Right lung (tissue), 10 donors: ENCODE data around the gene KLHDC7A. TPM values are rescaled to one million over a fixed set of nuclear protein-coding genes. Genes with fewer than 3 reads are reported as not detected.
"Not testable (repeated sequence)": the region's sequence is repeated elsewhere in the genome, so short reads cannot be mapped to it uniquely, and the experiment has no call there.

Experiments used
- DNase-seq, 2 donors: peaks; one replicate each; pipeline ENCODE4 v3.0.0-alpha.2; 2013
- long read RNA-seq, 8 donors: transcript quantifications; one replicate each; lab custom pipeline, GENCODE V29; 2026
- polyA plus RNA-seq, 5 donors: library from polyadenylated mRNA; unstranded; fragments of 120-200 nt; gene quantifications; one replicate each; pipeline versions ENCODE4 v1.2.1 to v1.2.3, GENCODE V29; 2013; ENCODE audit warnings: inconsistent platforms in 1 of 5, low replicate concordance in 1 of 5; ENCODE audit not compliant: insufficient read length in 5 of 5, insufficient read depth in 1 of 5

Gene KLHDC7A
- 1 to 10 TPM in 2 of 5 donors, under 1 TPM in 3; 0.30 to 1.4 (median 0.93) TPM for polyA plus RNA-seq
- long read RNA-seq, donor 1, full-length matches to known transcripts = 1 of 1 reads
- long read RNA-seq, donor 1, partial matches to known transcripts = 0 of 1 reads
- long read RNA-seq, donor 1, other reads (novel, unspliced or antisense) = 0 of 1 reads
- long read RNA-seq, donor 2, full-length matches to known transcripts = 1 of 1 reads
- long read RNA-seq, donor 2, partial matches to known transcripts = 0 of 1 reads
- long read RNA-seq, donor 2, other reads (novel, unspliced or antisense) = 0 of 1 reads
- long read RNA-seq, donor 3, full-length matches to known transcripts = 5 of 5 reads
- long read RNA-seq, donor 3, partial matches to known transcripts = 0 of 5 reads
- long read RNA-seq, donor 3, other reads (novel, unspliced or antisense) = 0 of 5 reads
- long read RNA-seq, donor 4, full-length matches to known transcripts = 1 of 1 reads
- long read RNA-seq, donor 4, partial matches to known transcripts = 0 of 1 reads
- long read RNA-seq, donor 4, other reads (novel, unspliced or antisense) = 0 of 1 reads
- long read RNA-seq, donor 5, full-length matches to known transcripts = 2 of 2 reads
- long read RNA-seq, donor 5, partial matches to known transcripts = 0 of 2 reads
- long read RNA-seq, donor 5, other reads (novel, unspliced or antisense) = 0 of 2 reads
- long read RNA-seq, donor 6 = 0 reads
- long read RNA-seq, donor 7, full-length matches to known transcripts = 1 of 1 reads
- long read RNA-seq, donor 7, partial matches to known transcripts = 0 of 1 reads
- long read RNA-seq, donor 7, other reads (novel, unspliced or antisense) = 0 of 1 reads
- long read RNA-seq, donor 8, full-length matches to known transcripts = 2 of 2 reads
- long read RNA-seq, donor 8, partial matches to known transcripts = 0 of 2 reads
- long read RNA-seq, donor 8, other reads (novel, unspliced or antisense) = 0 of 2 reads

GRCh38 chr1:18480315-18481189 is at the start of gene KLHDC7A:
TSS of gene KLHDC7A (plus strand) at chr1:18480930. CDS start at chr1:18480982, 52 bp downstream.
- peak; percentile 44 to 66 for DNase-seq

GRCh38 chr1:18434041-18434440 is 46.7 kb upstream of the KLHDC7A start:
- no peak for DNase-seq

GRCh38 chr1:18440385-18441226 is 40.1 kb upstream of the KLHDC7A start:
- no peak for DNase-seq

GRCh38 chr1:18443587-18444520 is 36.9 kb upstream of the KLHDC7A start:
- DNase-seq = no peak

- no peak for DNase-seq
These were observed 36.2 kb upstream of the KLHDC7A start for GRCh38 chr1:18444563-18444962.

- DNase-seq = no peak
These were observed 34.0 kb upstream of the KLHDC7A start for GRCh38 chr1:18446751-18447150.

- DNase-seq = no peak
These were observed 33.1 kb upstream of the KLHDC7A start for GRCh38 chr1:18447509-18448220.

- no peak for DNase-seq
These were observed 31.8 kb upstream of the KLHDC7A start for GRCh38 chr1:18448889-18449288.

GRCh38 chr1:18452550-18452949 is 28.2 kb upstream of the KLHDC7A start:
- no peak for DNase-seq

- DNase-seq = no peak
These were observed 22.3 kb upstream of the KLHDC7A start for GRCh38 chr1:18458133-18459092.

- DNase-seq = no peak
These were observed 19.1 kb upstream of the KLHDC7A start for GRCh38 chr1:18461656-18462055.

- DNase-seq = not testable (repeated sequence)
These were observed 18.2 kb upstream of the KLHDC7A start for GRCh38 chr1:18462517-18462916.

- DNase-seq = no peak
These were observed 17.7 kb upstream of the KLHDC7A start for GRCh38 chr1:18463063-18463462.

- DNase-seq = no peak
These were observed 16.6 kb upstream of the KLHDC7A start for GRCh38 chr1:18463984-18464664.

- DNase-seq = peak in 1 of 2 donors; percentile 22
These were observed 16.1 kb upstream of the KLHDC7A start for GRCh38 chr1:18464665-18465050.

- DNase-seq = no peak
These were observed 14.1 kb upstream of the KLHDC7A start for GRCh38 chr1:18466676-18467075.

GRCh38 chr1:18468570-18468969 is 12.2 kb upstream of the KLHDC7A start:
- DNase-seq = no peak
